ENCODE results near the gene KCNN4.
A peak's percentile ranks its signal among the peaks of the same experiment; 100 is the strongest.

The KCNN4 gene

DNA sequence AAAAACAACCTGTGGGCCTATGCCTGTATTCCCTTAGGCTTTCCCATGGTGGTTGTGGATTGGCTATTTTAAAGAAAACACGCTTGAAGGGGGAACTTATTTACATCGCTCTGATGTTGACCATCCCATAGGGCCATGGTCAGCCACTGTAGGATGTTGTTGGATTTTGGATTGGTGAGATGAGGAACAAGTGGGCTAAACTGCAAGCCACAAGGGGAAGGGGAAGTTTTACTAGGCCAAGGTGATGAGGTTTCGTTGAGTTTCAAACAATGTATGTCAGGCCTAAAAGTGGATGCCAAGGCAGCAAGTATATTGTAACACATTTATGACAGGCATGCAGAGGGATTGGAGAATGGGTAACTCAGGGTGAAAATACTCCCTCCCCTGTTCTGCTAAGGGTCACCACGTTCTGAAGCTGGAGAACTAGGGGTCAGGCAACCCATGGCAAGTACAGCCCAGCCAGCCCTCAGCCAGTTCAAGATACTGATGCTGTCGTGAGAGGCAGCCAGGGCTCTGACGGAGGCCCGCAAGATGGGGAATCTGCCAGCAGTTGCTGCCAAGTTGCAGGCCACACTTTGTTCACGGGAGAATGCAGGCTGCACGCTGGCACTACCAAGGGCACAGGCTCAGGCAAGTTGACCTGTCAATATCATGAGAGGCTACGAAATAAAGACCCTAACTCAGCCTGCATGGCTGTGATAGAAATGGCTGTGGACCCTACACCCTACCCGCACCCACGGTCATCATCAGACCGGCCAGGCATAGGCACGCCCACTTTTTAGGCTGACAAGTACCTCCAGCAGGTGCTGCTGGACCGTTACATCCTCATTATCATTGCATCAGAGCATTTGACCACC lies 53.8 kb downstream of the KCNN4 start:
- ChIA-PET POLR2A (interaction anchor here (1.2 kb wide), 1 partner anchor 59 kb away, joined by 5 read pairs; no protein-coding TSS in a partner anchor), CTCF (no interaction called here)
- DNase-seq: peak; percentile 15 to 70 (median 70)

DNA sequence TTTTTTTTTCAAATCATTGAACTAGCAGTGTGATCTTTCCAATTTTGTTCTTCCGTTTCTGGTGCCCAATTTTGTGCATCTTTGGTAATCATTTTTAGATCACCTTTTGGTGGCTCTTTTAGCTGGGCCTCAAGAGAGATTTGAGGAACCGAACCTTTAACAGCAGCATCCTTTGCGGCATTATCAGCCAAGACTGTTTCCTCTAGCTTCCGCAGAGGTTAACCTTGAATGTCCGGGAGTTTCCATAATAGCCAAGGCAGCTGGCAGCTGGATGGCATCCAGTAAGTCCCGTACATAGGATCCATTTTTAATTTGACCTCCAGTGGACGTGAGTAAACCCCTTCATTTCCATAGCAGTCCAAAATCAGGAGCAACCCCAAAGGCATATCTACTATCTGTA lies 55.3 kb downstream of the KCNN4 start:
- peaks cover 0 to 3% (median 0%) of the 10 kb centered on the region in 5 experiments for H3K9me3 ChIP-seq (ENCODE audit: control extremely low read depth in 1 of 5, control insufficient read depth in 4 of 5, insufficient read depth in 2 of 5, low read depth in 1 of 5, low read length in 4 of 5)
- CTCF ChIA-PET: interaction anchor here (0.7 to 1.5 kb wide), 5 partner anchors 11 to 128 kb away, joined by 3 to 5 read pairs (median 4); no protein-coding TSS in a partner anchor
- no peaks in the 10 kb centered on the region for H3K27me3 ChIP-seq (replicated peaks in 2 of 5; ENCODE audit: control insufficient read depth in 4 of 5, insufficient read depth in 5 of 5, low read length in 4 of 5)
- H3K4me3 ChIP-seq (ENCODE audit: control insufficient read depth in 1 of 7, extremely low read depth in 1 of 7, insufficient read depth in 4 of 7, low read depth in 2 of 7, low read length in 6 of 7): no peak overlapping the region
- POLR2A ChIA-PET: interaction anchor here (1.2 kb wide), 1 partner anchor 57 kb away, joined by 5 read pairs; no protein-coding TSS in a partner anchor
- WGBS (ENCODE audit: insufficient coverage): 36% methylated on average over 6 of the region's 7 CpGs
- H3K4me1 ChIP-seq (ENCODE audit: control extremely low read depth in 1 of 4, control insufficient read depth in 4 of 4, insufficient read depth in 4 of 4, low read length in 3 of 4): peaks cover 8 to 39% (median 25%) of the 10 kb centered on the region in 4 experiments
- H3K27ac ChIP-seq (ENCODE audit: insufficient read depth in 1 of 2, low read depth in 1 of 2, low read length in 2 of 2, poor library complexity in 1 of 2, severe bottlenecking in 2 of 2): no peak overlapping the region
- peak; percentile 79 to 91 (median 90) for DNase-seq
- peaks cover 7 to 27% (median 17%) of the 10 kb centered on the region in 4 experiments for H3K36me3 ChIP-seq (ENCODE audit: control insufficient read depth in 4 of 4, insufficient read depth in 4 of 4, low read length in 3 of 4)

More for the DNA sequence above, 53.8 kb downstream of the KCNN4 start:
- Histone ChIP-seq H3K27me3 (replicated peaks in 2 of 5; ENCODE audit: control insufficient read depth in 4 of 5, insufficient read depth in 5 of 5, low read length in 4 of 5) (peaks cover 0 to 2% (median 0%) of the 10 kb centered on the region in 5 experiments), H3K4me1 (ENCODE audit: control extremely low read depth in 1 of 4, control insufficient read depth in 4 of 4, insufficient read depth in 4 of 4, low read length in 3 of 4) (peaks cover 8 to 43% (median 30%) of the 10 kb centered on the region in 4 experiments), H3K4me3 (ENCODE audit: control insufficient read depth in 1 of 7, extremely low read depth in 1 of 7, insufficient read depth in 4 of 7, low read depth in 2 of 7, low read length in 6 of 7) (no peak overlapping the region), H3K36me3 (ENCODE audit: control insufficient read depth in 4 of 4, insufficient read depth in 4 of 4, low read length in 3 of 4) (peaks cover 7 to 40% (median 25%) of the 10 kb centered on the region in 4 experiments), H3K9me3 (ENCODE audit: control extremely low read depth in 1 of 5, control insufficient read depth in 4 of 5, insufficient read depth in 2 of 5, low read depth in 1 of 5, low read length in 4 of 5) (peaks cover 0 to 3% (median 0%) of the 10 kb centered on the region in 5 experiments), H3K27ac (ENCODE audit: insufficient read depth in 1 of 2, low read depth in 1 of 2, low read length in 2 of 2, poor library complexity in 1 of 2, severe bottlenecking in 2 of 2) (no peak overlapping the region)
- WGBS (ENCODE audit: insufficient coverage): 68% methylated on average over 15 of the region's 15 CpGs

DNA sequence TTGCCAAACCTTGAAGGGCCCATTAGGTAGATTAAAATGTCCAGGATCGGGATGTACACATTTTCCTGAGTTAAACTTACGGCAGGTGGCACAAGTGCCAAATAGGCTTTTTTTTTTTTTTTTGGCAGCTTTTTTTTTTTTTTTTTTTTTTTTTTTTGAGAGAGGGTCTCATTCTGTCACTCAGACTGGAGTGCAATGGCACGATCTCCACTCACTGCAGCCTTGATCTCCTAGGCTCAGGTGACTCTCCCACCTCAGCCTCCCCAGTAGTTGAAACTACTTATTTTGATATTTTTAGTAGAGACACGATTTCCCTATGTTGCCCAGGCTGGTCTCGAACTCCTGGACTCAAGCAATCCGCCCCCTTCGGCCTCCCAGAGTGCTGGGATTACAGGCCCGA lies 55.9 kb downstream of the KCNN4 start:
- H3K27me3 ChIP-seq (replicated peaks in 2 of 5; ENCODE audit: control insufficient read depth in 4 of 5, insufficient read depth in 5 of 5, low read length in 4 of 5): no peaks in the 10 kb centered on the region
- ChIA-PET CTCF (interaction anchor here (0.7 to 1.9 kb wide), 8 partner anchors 11 to 127 kb away, joined by 3 to 5 read pairs (median 4); no protein-coding TSS in a partner anchor), POLR2A (interaction anchor here (0.7 kb wide), 1 partner anchor 11 kb away, joined by 4 read pairs; no protein-coding TSS in a partner anchor)
- H3K4me3 ChIP-seq (ENCODE audit: control insufficient read depth in 1 of 7, extremely low read depth in 1 of 7, insufficient read depth in 4 of 7, low read depth in 2 of 7, low read length in 6 of 7): no peak overlapping the region
- 87% methylated on average over 4 of the region's 8 CpGs for WGBS (ENCODE audit: insufficient coverage)
- no peak for DNase-seq
- no peak overlapping the region for H3K27ac ChIP-seq (ENCODE audit: insufficient read depth in 1 of 2, low read depth in 1 of 2, low read length in 2 of 2, poor library complexity in 1 of 2, severe bottlenecking in 2 of 2)
- H3K4me1 ChIP-seq (ENCODE audit: control extremely low read depth in 1 of 4, control insufficient read depth in 4 of 4, insufficient read depth in 4 of 4, low read length in 3 of 4): peaks cover 8 to 39% (median 25%) of the 10 kb centered on the region in 4 experiments
- peaks cover 4 to 22% (median 14%) of the 10 kb centered on the region in 4 experiments for H3K36me3 ChIP-seq (ENCODE audit: control insufficient read depth in 4 of 4, insufficient read depth in 4 of 4, low read length in 3 of 4)
- peaks cover 0 to 3% (median 0%) of the 10 kb centered on the region in 5 experiments for H3K9me3 ChIP-seq (ENCODE audit: control extremely low read depth in 1 of 5, control insufficient read depth in 4 of 5, insufficient read depth in 2 of 5, low read depth in 1 of 5, low read length in 4 of 5)

GRCh38 chr19:43723588-43723987 lies 57.2 kb downstream of the KCNN4 start:
- WGBS (ENCODE audit: insufficient coverage): 100% methylated on average over 1 of the region's 8 CpGs
- Histone ChIP-seq H3K4me3 (ENCODE audit: control insufficient read depth in 1 of 7, extremely low read depth in 1 of 7, insufficient read depth in 4 of 7, low read depth in 2 of 7, low read length in 6 of 7) (no peak overlapping the region), H3K9me3 (ENCODE audit: control extremely low read depth in 1 of 5, control insufficient read depth in 4 of 5, insufficient read depth in 2 of 5, low read depth in 1 of 5, low read length in 4 of 5) (peaks cover 0 to under 1% (median 0%) of the 10 kb centered on the region in 5 experiments), H3K36me3 (ENCODE audit: control insufficient read depth in 4 of 4, insufficient read depth in 4 of 4, low read length in 3 of 4) (peaks cover 0 to 8% (median 4%) of the 10 kb centered on the region in 4 experiments), H3K27ac (ENCODE audit: insufficient read depth in 1 of 2, low read depth in 1 of 2, low read length in 2 of 2, poor library complexity in 1 of 2, severe bottlenecking in 2 of 2) (no peak overlapping the region), H3K4me1 (ENCODE audit: control extremely low read depth in 1 of 4, control insufficient read depth in 4 of 4, insufficient read depth in 4 of 4, low read length in 3 of 4) (peaks cover 8 to 39% (median 25%) of the 10 kb centered on the region in 4 experiments), H3K27me3 (replicated peaks in 2 of 5; ENCODE audit: control insufficient read depth in 4 of 5, insufficient read depth in 5 of 5, low read length in 4 of 5) (no peaks in the 10 kb centered on the region)
- DNase-seq: no peak
- CTCF ChIA-PET: interaction anchor here (0.9 to 1.9 kb wide), 3 partner anchors 26 to 55 kb away, joined by 3 to 4 read pairs (median 3); no protein-coding TSS in a partner anchor
- POLR2A ChIA-PET: no interaction called here

DNA sequence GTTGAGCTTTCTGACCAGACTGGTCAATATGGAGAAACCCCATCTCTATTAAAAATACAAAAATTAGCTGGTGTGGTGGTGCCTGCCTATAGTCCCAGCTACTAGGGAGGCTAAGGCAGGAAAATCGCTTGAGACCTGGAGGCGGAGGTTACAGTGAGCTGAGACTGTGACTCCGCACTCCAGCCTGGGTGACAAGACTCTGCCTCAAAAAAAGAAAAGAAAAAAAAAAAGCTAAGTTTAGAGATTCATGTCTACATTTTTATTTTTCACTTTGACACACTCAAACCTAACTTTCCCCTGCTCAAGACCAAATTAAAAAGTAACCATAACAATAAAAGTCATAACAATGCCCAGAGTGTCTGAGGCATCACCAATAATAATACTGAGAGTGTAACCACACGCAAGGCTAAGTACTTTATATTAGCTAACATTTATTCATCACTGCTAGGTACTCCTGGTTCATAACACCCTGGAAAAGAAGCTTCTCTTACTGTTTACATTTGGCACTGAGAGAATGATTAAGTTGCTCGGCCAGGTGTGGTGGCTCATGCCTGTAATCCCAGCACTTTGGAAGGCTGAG lies 59.2 kb downstream of the KCNN4 start:
- Histone ChIP-seq H3K27me3 (replicated peaks in 2 of 5; ENCODE audit: control insufficient read depth in 4 of 5, insufficient read depth in 5 of 5, low read length in 4 of 5) (no peaks in the 10 kb centered on the region), H3K9me3 (ENCODE audit: control extremely low read depth in 1 of 5, control insufficient read depth in 4 of 5, insufficient read depth in 2 of 5, low read depth in 1 of 5, low read length in 4 of 5) (no peaks in the 10 kb centered on the region), H3K27ac (ENCODE audit: insufficient read depth in 1 of 2, low read depth in 1 of 2, low read length in 2 of 2, poor library complexity in 1 of 2, severe bottlenecking in 2 of 2) (no peak overlapping the region), H3K4me3 (ENCODE audit: control insufficient read depth in 1 of 7, extremely low read depth in 1 of 7, insufficient read depth in 4 of 7, low read depth in 2 of 7, low read length in 6 of 7) (no peak overlapping the region), H3K4me1 (ENCODE audit: control extremely low read depth in 1 of 4, control insufficient read depth in 4 of 4, insufficient read depth in 4 of 4, low read length in 3 of 4) (peaks cover 8 to 27% (median 15%) of the 10 kb centered on the region in 4 experiments), H3K36me3 (ENCODE audit: control insufficient read depth in 4 of 4, insufficient read depth in 4 of 4, low read length in 3 of 4) (no peaks in the 10 kb centered on the region)
- POLR2A ChIA-PET: no interaction called here
- no peak for DNase-seq
- CTCF ChIA-PET: interaction anchor here (0.6 to 2.9 kb wide), 4 partner anchors 9 to 52 kb away, joined by 3 to 12 read pairs (median 4); partner anchors contain the start of gene PLAUR
- 100% methylated on average over 3 of the region's 5 CpGs for WGBS (ENCODE audit: insufficient coverage)

GRCh38 chr19:43720936-43721335 lies 59.8 kb downstream of the KCNN4 start:
- 96% methylated on average over 8 of the region's 10 CpGs for WGBS (ENCODE audit: insufficient coverage)
- Histone ChIP-seq H3K36me3 (ENCODE audit: control insufficient read depth in 4 of 4, insufficient read depth in 4 of 4, low read length in 3 of 4) (no peaks in the 10 kb centered on the region), H3K9me3 (ENCODE audit: control extremely low read depth in 1 of 5, control insufficient read depth in 4 of 5, insufficient read depth in 2 of 5, low read depth in 1 of 5, low read length in 4 of 5) (no peaks in the 10 kb centered on the region), H3K4me3 (ENCODE audit: control insufficient read depth in 1 of 7, extremely low read depth in 1 of 7, insufficient read depth in 4 of 7, low read depth in 2 of 7, low read length in 6 of 7) (no peak overlapping the region), H3K27ac (ENCODE audit: insufficient read depth in 1 of 2, low read depth in 1 of 2, low read length in 2 of 2, poor library complexity in 1 of 2, severe bottlenecking in 2 of 2) (no peak overlapping the region), H3K27me3 (replicated peaks in 2 of 5; ENCODE audit: control insufficient read depth in 4 of 5, insufficient read depth in 5 of 5, low read length in 4 of 5) (no peaks in the 10 kb centered on the region), H3K4me1 (ENCODE audit: control extremely low read depth in 1 of 4, control insufficient read depth in 4 of 4, insufficient read depth in 4 of 4, low read length in 3 of 4) (peaks cover 6 to 23% (median 13%) of the 10 kb centered on the region in 4 experiments)
- ChIA-PET POLR2A (no interaction called here), CTCF (interaction anchor here (1.2 to 2.9 kb wide), 2 partner anchors 25 to 52 kb away, joined by 5 to 12 read pairs; partner anchors contain the start of gene PLAUR)
- no peak for DNase-seq

All from common myeloid progenitor, CD34-positive (primary cell).